Ishikawa (cell line): ENCODE data around the gene GPR101.

Experiments used
- CEBPB ChIP-seq: IDR thresholded peaks from 2 replicates; pipeline ENCODE4 v1.6.1; 2012
- CREB1 ChIP-seq: IDR thresholded peaks from 2 replicates; pipeline ENCODE4 v1.6.1; 2012; ENCODE audit warnings: low read depth
- EGR1 ChIP-seq: IDR thresholded peaks from 2 replicates; pipeline ENCODE4 v1.6.1; 2012
- EP300 ChIP-seq: IDR thresholded peaks from 2 replicates; pipeline ENCODE4 v1.6.1; 2012; ENCODE audit warnings: borderline replicate concordance
- FOXM1 ChIP-seq: IDR thresholded peaks from 2 replicates; pipeline ENCODE4 v1.6.1; 2012; ENCODE audit warnings: low read depth, borderline replicate concordance
- MAX ChIP-seq: IDR thresholded peaks from 2 replicates; pipeline ENCODE4 v1.6.1; 2012
- NFIC ChIP-seq: IDR thresholded peaks from 2 replicates; pipeline ENCODE4 v1.6.1; 2012
- RAD21 ChIP-seq: IDR thresholded peaks from 2 replicates; pipeline ENCODE4 v1.6.1; 2012; ENCODE audit warnings: low read depth
- REST ChIP-seq: IDR thresholded peaks from 2 replicates; pipeline ENCODE4 v1.6.1; 2012; ENCODE audit warnings: low read depth, mild to moderate bottlenecking
- TAF1 ChIP-seq: IDR thresholded peaks from 2 replicates; pipeline ENCODE4 v1.6.1; 2012; ENCODE audit warnings: low read depth, mild to moderate bottlenecking
- TCF12 ChIP-seq: IDR thresholded peaks from 2 replicates; pipeline ENCODE4 v1.6.1; 2012; ENCODE audit warnings: low read depth
- TEAD4 ChIP-seq: IDR thresholded peaks from 2 replicates; pipeline ENCODE4 v1.6.1; 2012
- USF1 ChIP-seq: IDR thresholded peaks from 2 replicates; pipeline ENCODE4 v1.6.1; 2012
- YY1 ChIP-seq: IDR thresholded peaks from 2 replicates; pipeline ENCODE4 v1.6.1; 2012; ENCODE audit warnings: low read depth
- ZBTB7A ChIP-seq: IDR thresholded peaks from 2 replicates; pipeline ENCODE4 v1.6.1; 2012; ENCODE audit warnings: low read depth

The GPR101 gene

GRCh38 chrX:137062915-137063617 is 29.3 kb upstream of the GPR101 start:
- TF ChIP-seq TEAD4 = no peak
- TF ChIP-seq EP300 = no peak
- no peak for TF ChIP-seq MAX
- TF ChIP-seq ZBTB7A = no peak
- TF ChIP-seq USF1 = no peak
- no peak for TF ChIP-seq EGR1
- TF ChIP-seq TAF1 = no peak
- TF ChIP-seq CEBPB = no peak
- no peak for TF ChIP-seq YY1

GRCh38 chrX:137058339-137059127 is 24.7 kb upstream of the GPR101 start:
- TF ChIP-seq NFIC (no peak), MAX (no peak), YY1 (no peak), RAD21 (no peak), EP300 (no peak), USF1 (no peak), TAF1 (no peak), ZBTB7A (no peak), EGR1 (no peak), CREB1 (no peak), REST (no peak), FOXM1 (no peak), TCF12 (no peak), CEBPB (no peak), TEAD4 (no peak)

GRCh38 chrX:137052643-137053235 is 18.9 kb upstream of the GPR101 start:
- no peak for TF ChIP-seq TCF12
- TF ChIP-seq ZBTB7A = no peak
- no peak for TF ChIP-seq EGR1
- no peak for TF ChIP-seq CEBPB
- TF ChIP-seq EP300 = no peak
- TF ChIP-seq CREB1 = no peak
- TF ChIP-seq TAF1 = no peak

GRCh38 chrX:137051978-137052642 is 18.3 kb upstream of the GPR101 start:
- no peak for TF ChIP-seq TAF1
- TF ChIP-seq USF1 = no peak
- TF ChIP-seq RAD21 = peak; percentile 60
- TF ChIP-seq NFIC = no peak

- no peak for TF ChIP-seq EP300
- TF ChIP-seq TEAD4 = no peak
- TF ChIP-seq FOXM1 = no peak
These were observed 11.1 kb upstream of the GPR101 start for GRCh38 chrX:137044893-137045292.

GRCh38 chrX:137043736-137044135 is 9.9 kb upstream of the GPR101 start:
- TF ChIP-seq CREB1 = no peak
- no peak for TF ChIP-seq RAD21
- TF ChIP-seq REST = no peak
- TF ChIP-seq USF1 = no peak
